ENCODE data around the gene ZCCHC8. TPM values are rescaled to one million over a fixed set of nuclear protein-coding genes. Genes with fewer than 3 reads are reported as not detected.
A peak's percentile ranks its signal among the peaks of the same experiment; 100 is the strongest.
"Not testable (repeated sequence)": the region's sequence is repeated elsewhere in the genome, so short reads cannot be mapped to it uniquely, and the experiment has no call there.

ZCCHC8 gene
- total RNA-seq, 6 donors from 2014 or later, result 16.6 to 58.7 (median 20.0) TPM

GRCh38 chr12:122452701-122453285, 47.9 kb downstream of the ZCCHC8 start:
- no peak overlapping the region for H3K27ac ChIP-seq
- no peak for ATAC-seq (ENCODE audit: low FRiP score in 2 of 2)
- H3K36me3 ChIP-seq, result no peaks in the 10 kb centered on the region
- H3K27me3 ChIP-seq, result no peaks in the 10 kb centered on the region
- TF ChIP-seq CTCF (IDR thresholded peaks at IDR 0.05) (no peak), POLR2A (IDR thresholded peaks at IDR 0.05) (no peak)
- H3K9me3 ChIP-seq, result no peaks in the 10 kb centered on the region
- no peak overlapping the region for H3K4me3 ChIP-seq
- H3K4me1 ChIP-seq, result peaks cover 0 to 7% (median 6%) of the 10 kb centered on the region in 4 donors
- WGBS, 2 donors, result 75 to 77% methylated on average over 11 of the region's 11 CpGs
- DNase-seq, result no peak

GRCh38 chr12:122449317-122449716, 51.4 kb downstream of the ZCCHC8 start:
- no peak overlapping the region for H3K27ac ChIP-seq
- DNase-seq (no peak), ATAC-seq (ENCODE audit: low FRiP score in 2 of 2) (no peak)
- 96 to 97% methylated on average over 2 of the region's 2 CpGs for WGBS, 2 donors
- H3K27me3 ChIP-seq, result no peaks in the 10 kb centered on the region
- H3K4me3 ChIP-seq, result no peak overlapping the region
- peaks cover 0 to 7% (median 6%) of the 10 kb centered on the region in 4 donors for H3K4me1 ChIP-seq
- TF ChIP-seq POLR2AphosphoS5 (IDR thresholded peaks at IDR 0.05), result no peak
- no peak for TF ChIP-seq POLR2A (IDR thresholded peaks at IDR 0.05)
- no peak for TF ChIP-seq EP300 (IDR thresholded peaks at IDR 0.05)
- TF ChIP-seq CTCF (IDR thresholded peaks at IDR 0.05), result no peak
- H3K36me3 ChIP-seq, result no peaks in the 10 kb centered on the region
- no peaks in the 10 kb centered on the region for H3K9me3 ChIP-seq

GRCh38 chr12:122447825-122448224, 52.9 kb downstream of the ZCCHC8 start:
- H3K4me1 ChIP-seq; H3K9me3 ChIP-seq; H3K27me3 ChIP-seq; H3K36me3 ChIP-seq; DNase-seq; H3K27ac ChIP-seq; H3K4me3 ChIP-seq; ATAC-seq (ENCODE audit: low FRiP score in 2 of 2): not testable (repeated sequence)
- 91 to 98% methylated on average over 3 of the region's 3 CpGs for WGBS, 2 donors

- ATAC-seq (ENCODE audit: low FRiP score in 2 of 2); H3K27me3 ChIP-seq; DNase-seq; H3K4me1 ChIP-seq; H3K9me3 ChIP-seq; H3K4me3 ChIP-seq; H3K27ac ChIP-seq; H3K36me3 ChIP-seq: not testable (repeated sequence)
- 84 to 89% methylated on average over 6 of the region's 6 CpGs for WGBS, 2 donors
Measured at GRCh38 chr12:122446390-122446789, 54.3 kb downstream of the ZCCHC8 start.

- not testable (repeated sequence) for H3K27ac ChIP-seq; H3K9me3 ChIP-seq; H3K36me3 ChIP-seq; DNase-seq; H3K27me3 ChIP-seq; H3K4me3 ChIP-seq; H3K4me1 ChIP-seq; ATAC-seq (ENCODE audit: low FRiP score in 2 of 2)
- 83 to 91% methylated on average over 5 of the region's 5 CpGs for WGBS, 2 donors
Measured at GRCh38 chr12:122444071-122444470, 56.7 kb downstream of the ZCCHC8 start.

GRCh38 chr12:122438822-122439221, 61.9 kb downstream of the ZCCHC8 start:
- not testable (repeated sequence) for H3K4me1 ChIP-seq; ATAC-seq (ENCODE audit: low FRiP score in 2 of 2); H3K4me3 ChIP-seq; H3K27ac ChIP-seq; H3K36me3 ChIP-seq; H3K9me3 ChIP-seq; H3K27me3 ChIP-seq
- 64 to 75% methylated on average over 8 of the region's 8 CpGs for WGBS, 2 donors
- peak in 1 of 2 donors; percentile 37 for DNase-seq

GRCh38 chr12:122437656-122438121, 63.0 kb downstream of the ZCCHC8 start:
- no peak overlapping the region for H3K27ac ChIP-seq
- no peak for DNase-seq

More at GRCh38 chr12:122437656-122438121, 63.0 kb downstream of the ZCCHC8 start:
- Histone ChIP-seq H3K36me3 (no peaks in the 10 kb centered on the region), H3K27me3 (no peaks in the 10 kb centered on the region), H3K9me3 (no peaks in the 10 kb centered on the region), H3K4me1 (no peaks in the 10 kb centered on the region), H3K4me3 (no peak overlapping the region)
- peak; percentile 63 to 90 for ATAC-seq (ENCODE audit: low FRiP score in 2 of 2)
- WGBS, 2 donors, result 54 to 61% methylated on average over 8 of the region's 8 CpGs
- peak in 1 of 2 donors; percentile 53 for TF ChIP-seq POLR2AphosphoS5 (IDR thresholded peaks at IDR 0.05)
- no peak for TF ChIP-seq CTCF (IDR thresholded peaks at IDR 0.05)

Data from upper lobe of left lung (tissue), 6 donors.